Adrenal gland (tissue), 5 donors: ENCODE data around the gene GDF7.

ENCODE experiments used
- POLR2A ChIP-seq, 2 donors: fragments of 450-650 bp; IDR thresholded peaks; one replicate each; pipeline ENCODE4 v1.6.1; 2017; ENCODE audit warnings: antibody characterized with exemption in 2 of 2, mild to moderate bottlenecking in 2 of 2, moderate library complexity in 1 of 2
- TF ChIP-seq, protein P1 (sequence below), 6 experiments: fragments of 450-650 bp in 4 of 6; fragments of 200-600 bp in 2 of 6; sonication (generic) in 1 of 6; IDR thresholded peaks; 1 replicate in 5 of 6; 2 replicates in 1 of 6; pipeline versions ENCODE4 v1.5.1 to v1.8.0; 2016 to 2021; ENCODE audit warnings: antibody characterized with exemption in 6 of 6, mild to moderate bottlenecking in 2 of 6, moderate library complexity in 1 of 6
- donor health status: DM: no; HTN: no; CAD: no.

DNA sequence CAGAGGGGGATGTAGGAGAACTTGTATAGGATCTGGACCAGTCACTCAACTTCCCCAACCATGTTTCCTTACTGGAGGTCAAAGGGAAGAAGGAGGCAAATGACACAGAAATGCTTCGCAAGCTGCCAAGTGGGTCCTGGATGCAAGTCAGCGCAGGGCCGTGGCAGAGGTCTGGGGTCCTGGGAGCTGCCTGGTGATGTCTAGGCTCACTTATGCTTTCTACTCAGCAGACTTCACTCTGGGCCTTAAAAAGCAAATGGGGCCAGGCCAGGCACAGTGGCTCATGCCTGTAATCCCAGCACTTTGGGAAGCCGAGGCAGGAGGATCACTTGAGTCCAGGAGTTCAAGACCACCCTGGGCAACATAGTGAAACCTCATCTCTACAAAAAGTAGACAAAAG lies 36.0 kb upstream of the GDF7 start:
- TF ChIP-seq, protein P1, sequence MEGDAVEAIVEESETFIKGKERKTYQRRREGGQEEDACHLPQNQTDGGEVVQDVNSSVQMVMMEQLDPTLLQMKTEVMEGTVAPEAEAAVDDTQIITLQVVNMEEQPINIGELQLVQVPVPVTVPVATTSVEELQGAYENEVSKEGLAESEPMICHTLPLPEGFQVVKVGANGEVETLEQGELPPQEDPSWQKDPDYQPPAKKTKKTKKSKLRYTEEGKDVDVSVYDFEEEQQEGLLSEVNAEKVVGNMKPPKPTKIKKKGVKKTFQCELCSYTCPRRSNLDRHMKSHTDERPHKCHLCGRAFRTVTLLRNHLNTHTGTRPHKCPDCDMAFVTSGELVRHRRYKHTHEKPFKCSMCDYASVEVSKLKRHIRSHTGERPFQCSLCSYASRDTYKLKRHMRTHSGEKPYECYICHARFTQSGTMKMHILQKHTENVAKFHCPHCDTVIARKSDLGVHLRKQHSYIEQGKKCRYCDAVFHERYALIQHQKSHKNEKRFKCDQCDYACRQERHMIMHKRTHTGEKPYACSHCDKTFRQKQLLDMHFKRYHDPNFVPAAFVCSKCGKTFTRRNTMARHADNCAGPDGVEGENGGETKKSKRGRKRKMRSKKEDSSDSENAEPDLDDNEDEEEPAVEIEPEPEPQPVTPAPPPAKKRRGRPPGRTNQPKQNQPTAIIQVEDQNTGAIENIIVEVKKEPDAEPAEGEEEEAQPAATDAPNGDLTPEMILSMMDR (IDR thresholded peaks at IDR 0.05), result no peak
- TF ChIP-seq POLR2A (IDR thresholded peaks at IDR 0.05), result no peak
